ENCODE data around the gene NPFF.
"Not testable (repeated sequence)": the region's sequence is repeated elsewhere in the genome, so short reads cannot be mapped to it uniquely, and the experiment has no call there.

Gene NPFF

DNA sequence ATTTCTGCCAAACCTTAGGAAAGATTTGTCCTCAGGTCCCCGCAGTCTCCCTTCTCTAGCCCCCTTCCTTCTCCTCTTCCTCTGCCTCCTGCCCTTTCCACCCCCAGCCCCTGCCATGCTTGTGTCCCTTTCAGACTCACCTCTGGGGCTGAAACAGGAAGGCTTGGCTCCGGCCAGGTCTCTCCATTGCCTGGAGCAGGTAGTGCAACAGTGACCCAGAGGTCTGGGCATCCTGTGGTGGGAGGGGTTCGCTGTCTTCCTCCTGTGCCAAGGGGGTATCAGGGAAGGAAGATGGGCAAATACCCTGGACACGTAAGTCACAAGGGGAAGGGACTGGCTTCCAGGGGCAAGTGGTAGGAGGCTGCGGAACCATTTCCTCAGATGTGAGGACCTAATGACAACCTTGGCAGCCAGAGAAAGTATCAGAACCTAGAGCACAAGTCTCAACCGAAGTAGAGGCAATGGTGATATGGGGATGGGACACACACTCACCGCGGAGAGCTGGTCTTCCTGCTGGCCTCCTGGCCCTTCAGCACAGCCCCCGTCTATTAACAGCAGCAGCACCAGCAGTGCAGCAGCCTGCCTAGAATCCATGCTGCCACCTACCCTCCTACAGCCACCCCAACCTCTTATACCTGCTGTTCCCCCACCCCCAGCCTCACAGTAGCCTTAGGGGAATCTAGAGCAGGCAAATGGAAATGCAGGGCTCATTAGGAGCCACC, at the start of gene NPFF:
TSS of gene NPFF (minus strand) at position 604 of the 722 bp plus-strand sequence. CDS start at position 594, 10 bp downstream.
- DNase-seq = no peak

DNA sequence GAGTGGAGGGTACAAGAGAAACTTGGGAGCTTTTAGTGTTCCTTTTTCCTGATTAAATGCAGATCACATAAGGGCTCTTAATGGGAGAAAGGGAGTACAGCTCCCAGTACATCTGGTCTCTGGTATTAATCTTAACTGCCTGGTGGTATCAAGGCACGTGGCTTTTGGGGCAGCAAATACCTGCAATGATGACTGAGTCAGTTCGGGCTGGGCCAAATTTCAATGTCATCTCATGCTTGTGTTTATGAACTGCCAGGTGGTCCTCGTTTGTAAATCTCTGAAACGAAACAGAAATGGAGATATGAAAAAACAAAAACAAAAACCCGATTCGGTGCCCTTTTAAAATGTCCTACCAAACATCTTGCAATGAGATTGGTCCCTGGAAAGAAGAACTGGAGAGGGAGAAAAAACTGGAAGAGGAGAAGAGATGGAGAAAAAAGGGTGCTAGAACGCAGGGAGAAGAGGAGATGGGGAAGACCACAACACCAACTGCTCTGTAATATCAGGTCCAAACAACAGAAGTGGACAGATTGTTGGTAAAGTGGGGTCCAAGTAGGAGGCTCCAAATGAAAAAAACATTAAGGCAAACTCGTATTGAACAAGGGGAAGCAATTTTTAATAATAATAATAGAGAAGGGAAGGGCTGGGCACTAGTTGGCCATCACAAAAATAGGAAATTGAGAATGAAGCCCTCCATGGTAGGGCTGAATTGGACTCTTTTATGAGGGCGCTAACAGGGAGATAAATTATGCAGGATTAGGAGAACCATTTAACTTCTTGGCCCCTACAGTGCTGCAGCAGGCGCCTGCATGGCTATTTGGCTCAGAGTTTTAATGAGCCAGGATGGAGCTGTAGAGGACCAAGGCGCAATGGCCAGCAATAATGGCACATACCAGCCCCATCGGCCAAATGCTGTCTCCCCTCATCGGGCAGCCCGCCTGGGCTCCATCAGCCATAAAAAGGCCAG, 45.4 kb upstream of the NPFF start:
- DNase-seq = no peak

DNA sequence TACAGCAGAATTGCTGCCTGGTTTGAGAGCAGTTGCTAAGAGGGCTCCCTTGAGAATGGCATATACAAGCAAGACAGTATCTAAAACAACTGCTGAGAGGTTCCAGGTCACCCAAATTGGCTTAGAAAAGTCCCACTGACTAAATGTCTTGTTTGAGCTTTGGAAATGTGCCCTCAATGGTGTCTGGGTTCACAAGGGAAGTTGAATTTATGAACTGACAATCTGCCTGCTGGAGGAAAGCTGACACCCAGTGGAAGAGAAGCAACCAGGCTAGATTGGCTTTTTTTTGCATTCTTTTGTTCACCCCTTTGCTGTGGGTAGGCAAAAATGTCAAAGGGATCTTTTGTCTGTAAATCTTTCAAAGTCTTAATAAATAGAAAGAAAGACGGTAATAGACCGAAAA, 44.6 kb upstream of the NPFF start:
- no peak for DNase-seq

DNA sequence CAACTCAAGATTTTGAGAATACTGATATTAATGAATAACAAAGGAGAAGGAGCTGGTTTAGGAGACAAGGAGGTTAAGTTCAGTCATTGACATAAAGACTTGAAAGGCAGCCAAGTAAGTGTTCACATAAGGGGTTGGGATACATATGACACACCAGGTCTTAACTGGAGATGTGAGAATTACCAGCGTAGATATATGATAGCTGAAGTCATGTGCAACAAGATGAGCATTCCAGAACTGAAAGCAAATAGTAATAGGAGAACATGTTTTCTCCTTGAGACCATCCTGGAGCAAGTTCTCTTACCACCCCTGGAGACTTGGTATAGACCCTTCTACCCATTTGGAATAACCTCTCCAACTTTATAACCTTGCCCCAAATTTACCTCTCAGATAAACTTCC, 43.3 kb upstream of the NPFF start:
- DNase-seq = no peak

DNA sequence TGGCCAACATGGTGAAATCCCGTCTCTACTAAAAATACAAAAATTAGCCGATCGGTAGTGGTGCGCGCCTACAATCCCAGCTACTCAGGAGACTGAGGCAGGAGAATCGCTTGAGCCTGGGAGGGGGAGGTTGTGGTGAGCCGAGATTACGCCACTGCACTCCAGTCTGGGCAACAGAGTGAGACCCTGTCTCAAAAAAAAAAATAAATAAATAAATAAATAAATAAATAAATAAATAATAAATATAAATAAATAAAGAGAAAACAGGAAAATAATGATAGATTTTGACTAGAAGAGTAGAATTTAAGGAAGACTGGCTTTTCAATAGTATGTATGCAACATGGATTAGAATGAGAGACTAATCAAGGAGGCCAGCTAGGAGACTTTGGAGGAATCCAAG, 42.8 kb upstream of the NPFF start:
- not testable (repeated sequence) for DNase-seq

DNA sequence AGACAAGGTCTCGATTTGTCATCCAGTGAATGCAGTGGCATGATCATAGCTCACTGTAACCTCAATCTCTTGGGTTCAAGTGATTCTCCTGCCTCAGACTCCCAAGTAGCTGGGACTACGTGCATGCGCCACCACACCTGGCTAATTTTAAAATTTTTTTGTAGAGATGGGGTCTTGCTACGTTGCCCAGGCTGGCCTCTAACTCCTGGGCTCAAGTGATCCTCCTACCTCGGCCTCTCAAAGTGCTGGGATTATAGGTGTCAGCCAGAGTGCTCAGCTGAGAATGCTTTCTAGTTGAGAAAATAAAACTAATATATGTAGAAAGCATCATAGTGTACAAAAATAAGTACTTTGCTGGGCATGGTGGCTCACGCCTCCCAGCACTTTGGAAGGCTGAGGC, 41.1 kb upstream of the NPFF start:
- DNase-seq = not testable (repeated sequence)

GRCh38 chr12:53543539-53543938, 36.3 kb upstream of the NPFF start:
- peak; percentile 28 for DNase-seq

- no peak for DNase-seq
Measured at GRCh38 chr12:53539526-53539925, 32.2 kb upstream of the NPFF start.

- DNase-seq = no peak
Measured at GRCh38 chr12:53538209-53538689, 31.0 kb upstream of the NPFF start.

DNA sequence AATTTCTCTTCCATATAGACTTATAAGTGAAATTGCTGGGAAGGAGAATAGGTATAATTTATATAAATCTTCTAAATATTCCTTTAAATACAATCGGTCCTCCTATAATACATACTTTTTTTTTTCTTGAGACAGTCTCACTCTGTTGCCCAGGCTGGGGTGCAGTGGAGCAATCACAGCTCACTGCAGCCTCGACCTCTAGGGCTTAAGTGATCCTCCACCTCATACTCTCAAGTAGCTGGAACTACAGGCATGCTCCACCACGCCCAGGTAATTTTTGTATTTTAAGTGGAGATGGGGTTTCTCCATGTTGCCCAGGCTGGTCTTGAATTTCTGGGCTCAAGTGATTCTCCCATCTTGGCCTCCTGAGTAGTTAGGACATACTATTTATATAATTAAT, 29.7 kb upstream of the NPFF start:
- no peak for DNase-seq

DNA sequence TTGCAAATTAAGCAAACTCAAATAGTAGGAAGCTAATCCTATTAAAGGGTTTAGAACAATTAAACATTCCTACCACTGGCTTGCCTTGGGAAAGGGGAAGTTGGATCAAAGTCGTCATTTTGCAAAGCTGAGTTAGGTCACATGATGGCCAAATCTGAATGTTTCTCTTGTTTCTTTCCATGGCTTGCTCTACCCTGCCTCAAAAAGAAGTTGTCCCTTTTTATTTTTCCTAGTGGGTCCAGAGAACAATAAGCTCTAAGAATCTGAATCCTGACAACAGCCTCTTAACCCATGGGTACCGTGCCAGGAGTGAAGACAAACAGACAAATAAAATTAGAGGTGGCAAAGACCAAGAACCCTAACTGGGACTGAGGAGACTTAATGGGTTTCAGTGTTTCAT, 26.2 kb upstream of the NPFF start:
- no peak for DNase-seq

DNA sequence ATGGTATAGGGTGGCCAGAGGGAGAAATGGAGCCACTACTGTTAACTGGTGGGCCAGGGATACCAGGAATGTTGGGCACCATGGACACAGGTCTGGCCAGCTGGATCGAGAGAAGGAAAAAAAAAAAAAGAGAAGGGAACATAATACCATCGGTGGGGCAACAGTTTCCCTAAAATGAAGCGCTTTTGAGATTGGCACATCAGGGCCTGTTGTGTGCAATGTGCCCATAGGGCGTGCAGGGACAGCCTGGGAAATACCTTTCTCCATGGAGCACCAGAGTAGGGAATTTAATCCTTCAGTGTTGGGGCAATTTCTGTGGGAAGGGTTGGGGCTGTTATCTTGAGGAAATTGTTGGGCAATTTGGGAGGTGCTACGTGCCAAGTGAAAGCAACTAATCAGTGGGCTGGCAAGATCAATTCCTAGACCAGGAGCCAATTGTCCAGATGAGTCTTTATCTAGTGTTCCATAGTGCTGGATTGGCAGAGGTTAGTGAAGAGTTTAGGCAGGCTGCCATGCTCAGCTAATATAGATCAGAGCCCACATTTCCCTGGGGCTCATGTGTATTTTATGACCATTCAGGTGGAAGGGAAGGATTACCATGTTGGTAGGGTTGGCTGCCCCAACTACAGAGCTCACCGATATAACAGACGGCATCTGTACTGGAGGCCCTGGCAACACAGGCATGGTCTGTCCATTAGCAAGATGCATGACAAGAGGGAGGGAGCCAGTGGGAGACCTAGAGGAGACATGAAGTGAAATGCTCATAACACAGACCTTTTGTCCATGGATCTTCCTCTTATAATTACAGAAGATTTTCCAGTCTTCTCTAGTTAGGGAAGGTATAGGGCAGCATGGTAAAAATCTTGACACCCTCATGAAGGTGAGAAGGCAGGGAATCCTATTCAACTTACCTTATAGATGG, 25.5 kb upstream of the NPFF start:
- DNase-seq = no peak

- no peak for DNase-seq
Measured at GRCh38 chr12:53532021-53532420, 24.7 kb upstream of the NPFF start.

DNA sequence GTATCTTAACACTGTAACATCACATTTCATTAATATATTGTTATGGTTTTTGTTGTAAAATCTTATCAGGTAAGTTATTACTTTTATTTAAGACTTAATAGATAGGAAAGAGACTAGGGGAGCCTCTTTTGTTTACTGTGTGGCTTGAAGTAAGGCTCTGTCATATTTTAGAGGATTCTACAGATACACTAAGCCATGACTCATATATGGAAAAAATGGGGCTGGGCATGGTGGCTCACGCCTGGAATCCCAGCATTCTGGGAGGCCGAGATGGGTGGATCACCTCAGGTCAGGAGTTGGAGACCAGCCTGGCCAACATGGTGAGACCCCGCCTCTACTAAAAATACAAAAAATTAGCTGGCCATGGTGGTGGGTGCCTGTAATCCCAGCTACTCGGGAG, 23.6 kb upstream of the NPFF start:
- DNase-seq = no peak

- no peak for DNase-seq
Measured at GRCh38 chr12:53530061-53530460, 22.8 kb upstream of the NPFF start.

GRCh38 chr12:53524476-53524875, 17.2 kb upstream of the NPFF start:
- no peak for DNase-seq

GRCh38 chr12:53523131-53523530, 15.8 kb upstream of the NPFF start:
- no peak for DNase-seq

DNA sequence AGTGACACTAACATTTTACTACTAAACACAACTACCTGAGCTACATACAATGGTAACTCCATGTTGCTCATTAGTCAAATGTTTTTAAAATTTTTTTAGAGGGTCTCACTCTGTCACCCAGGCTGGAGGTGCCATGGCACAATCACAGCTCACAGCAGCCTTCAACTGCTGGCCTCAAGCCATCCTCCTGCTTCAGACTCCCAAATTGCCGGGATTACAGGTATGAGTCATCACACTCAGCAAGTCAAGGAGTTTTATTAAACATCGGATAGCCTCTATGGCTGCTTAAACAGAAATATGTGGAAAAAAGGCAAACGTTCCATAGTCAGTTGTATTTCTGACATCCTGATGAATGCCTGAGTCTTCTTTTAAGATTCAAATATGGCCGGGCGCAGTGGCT, 11.1 kb upstream of the NPFF start:
- DNase-seq = no peak

DNA sequence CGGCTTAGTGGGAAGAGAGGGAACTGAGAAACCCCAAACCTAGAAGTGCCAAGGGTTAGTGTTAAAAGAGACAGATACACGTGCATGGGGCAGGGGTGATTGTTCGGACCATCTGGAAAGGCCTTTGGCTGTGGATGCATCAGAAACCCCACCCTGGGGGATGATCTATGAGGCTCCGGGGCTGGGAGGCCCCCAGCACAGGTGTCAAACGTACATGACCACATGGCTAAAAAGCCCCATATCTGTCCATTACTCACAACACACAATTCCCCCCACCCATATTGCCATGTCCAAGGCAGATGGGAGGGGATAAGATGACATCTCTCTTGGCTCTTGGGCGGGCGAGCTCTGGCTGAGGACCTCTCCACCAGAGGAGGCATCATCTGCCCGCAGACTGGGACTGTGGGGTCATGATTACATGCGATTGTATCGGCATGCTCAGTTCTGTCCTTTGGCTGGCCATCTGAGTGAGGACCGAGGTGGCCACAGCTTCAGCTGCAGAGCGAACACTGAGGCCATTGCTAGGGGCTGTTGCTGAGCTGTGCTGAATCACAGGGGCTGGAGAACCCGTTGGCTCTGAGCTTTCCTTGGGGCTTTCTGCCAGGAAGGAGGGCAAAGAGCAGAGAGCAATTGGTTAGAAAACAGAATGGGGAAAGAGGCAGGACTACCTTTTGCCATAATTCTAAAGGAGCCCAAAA, 9.6 kb upstream of the NPFF start:
- DNase-seq = no peak

GRCh38 chr12:53515291-53515680, 8.0 kb upstream of the NPFF start:
- no peak for DNase-seq

GRCh38 chr12:53514628-53515290, 7.5 kb upstream of the NPFF start:
- DNase-seq = no peak

Data from stimulated activated CD4-positive, alpha-beta T cell treated with anti-CD3 and anti-CD28 coated beads, Interleukin-12 subunit alpha, Interleukin-12 subunit beta, amount 100 ng/mL, for 4 hours (primary cell).